HT-29 (cell line): ENCODE data around the gene TBCB. TPM values are rescaled to one million over a fixed set of nuclear protein-coding genes. Genes with fewer than 3 reads are reported as not detected.
"Not testable (repeated sequence)": the region's sequence is repeated elsewhere in the genome, so short reads cannot be mapped to it uniquely, and the experiment has no call there.

Source experiments
- DNase-seq: peaks from one replicate; pipeline ENCODE4 v3.0.0-alpha.2; 2015; ENCODE audit warnings: low spot score
- total RNA-seq: library from RNA; depleted of rRNA; stranded (reverse); fragments of >200 nt; shearing (Covaris generic); gene quantifications from 2 replicates; pipeline ENCODE4 v1.2.3, GENCODE V29; 2014

TBCB gene
- total RNA-seq, 1 experiment from 2014 or later, result 420 TPM

DNA sequence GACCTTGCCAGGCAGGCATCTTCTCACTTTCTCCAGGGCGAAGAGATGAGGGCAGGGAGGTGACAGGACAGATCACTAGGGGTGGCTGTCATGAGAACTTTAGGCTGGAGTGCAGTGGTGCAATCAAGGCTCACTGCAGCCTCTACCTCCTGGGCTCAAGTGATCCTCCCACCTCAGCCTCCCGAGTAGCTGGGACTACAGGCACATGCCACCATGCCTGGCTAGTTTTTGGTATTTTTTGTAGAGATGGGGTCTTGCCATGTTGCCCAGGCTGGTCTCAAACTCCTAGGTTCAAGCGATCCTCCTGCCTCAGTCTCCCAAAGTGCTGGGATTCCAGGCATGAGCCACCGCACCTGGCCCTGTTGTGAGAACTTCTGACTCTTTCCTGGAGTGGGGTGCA, 19.6 kb downstream of the TBCB start:
- not testable (repeated sequence) for DNase-seq

DNA sequence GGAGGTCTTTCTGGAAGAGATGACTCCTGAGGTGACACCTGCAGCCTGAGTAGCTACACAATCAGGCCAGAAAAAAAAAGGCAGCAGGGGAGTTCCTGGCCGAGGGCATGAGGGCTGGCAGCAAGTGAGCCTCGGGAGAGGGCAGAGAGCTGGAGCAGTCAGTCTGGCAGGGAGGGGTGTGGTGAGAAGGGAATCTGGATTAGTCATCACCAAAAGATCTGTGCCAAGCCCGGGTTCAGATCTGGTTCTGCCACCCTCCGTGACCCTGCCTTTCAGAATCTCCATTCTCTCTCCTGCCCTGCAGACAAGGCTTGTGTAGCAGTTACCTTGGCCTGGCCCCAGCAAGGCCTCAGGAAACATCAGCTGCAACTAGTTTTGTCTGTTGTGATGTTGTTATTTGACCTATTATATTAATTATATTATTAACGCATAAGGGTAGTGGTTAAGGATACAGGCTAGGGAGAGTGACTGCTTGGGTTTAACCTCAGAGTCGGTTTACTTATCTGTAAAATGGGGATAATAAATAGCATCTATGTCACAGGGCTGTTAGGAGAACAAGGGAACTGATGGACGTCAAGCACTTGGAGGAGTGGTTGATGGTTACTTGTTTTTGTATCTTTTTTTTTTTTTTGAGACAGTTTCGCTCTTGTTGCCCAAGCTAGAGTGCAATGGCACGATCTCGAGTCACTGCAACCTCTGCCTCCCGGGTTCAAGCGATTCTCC, 21.9 kb downstream of the TBCB start:
- peak; percentile 95 for DNase-seq

GRCh38 chr19:36139120-36139472, 23.8 kb downstream of the TBCB start:
- DNase-seq, result no peak

DNA sequence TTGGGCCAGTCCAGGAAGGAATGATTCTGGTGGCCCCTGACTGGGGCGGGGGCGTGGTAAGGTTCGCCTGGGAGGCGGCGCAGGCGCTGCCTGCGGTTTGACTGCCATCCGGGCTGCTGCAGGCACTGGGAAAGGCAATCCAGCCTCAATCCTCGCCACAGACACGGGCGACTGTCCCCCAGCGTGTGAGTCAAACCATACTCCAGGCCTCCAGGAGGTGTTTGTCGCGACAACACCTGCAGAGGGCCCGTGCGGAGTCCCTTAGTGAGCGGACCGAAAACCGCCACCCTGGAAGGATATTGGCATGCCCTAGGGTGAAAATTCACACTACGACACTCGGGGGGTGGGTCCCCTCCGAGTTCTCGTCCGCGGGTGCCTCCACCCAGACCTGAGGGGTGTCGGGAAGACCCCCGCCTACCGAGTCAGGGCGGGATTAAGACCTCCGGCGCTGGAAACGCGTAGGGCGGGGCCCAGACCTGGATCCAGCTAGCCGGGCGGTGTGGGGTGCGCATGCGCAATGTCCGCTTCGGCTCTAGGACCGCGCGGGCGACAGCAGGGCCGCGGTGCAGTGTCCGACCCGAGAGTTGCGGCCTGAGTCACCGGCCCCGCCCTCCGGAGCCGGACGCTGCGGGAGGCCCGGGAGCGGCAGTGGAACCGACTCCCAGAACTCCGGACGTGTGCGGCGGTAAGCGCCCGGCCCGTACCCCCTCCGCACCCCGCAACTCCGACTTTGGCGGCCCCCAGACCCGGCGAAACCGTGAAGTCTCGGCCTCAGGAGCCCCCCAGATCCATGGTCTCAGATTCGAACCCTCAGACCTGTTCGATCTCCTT, 24.4 kb downstream of the TBCB start, which contains the start of gene CAPNS1:
TSS of gene CAPNS1 (plus strand) at position 594 of the 831 bp plus-strand sequence. CDS start 946 bp downstream, outside the sequence.
- DNase-seq, result peak; percentile 100

GRCh38 chr19:36140304-36141038, 25.2 kb downstream of the TBCB start:
- DNase-seq, result peak; percentile 65

DNA sequence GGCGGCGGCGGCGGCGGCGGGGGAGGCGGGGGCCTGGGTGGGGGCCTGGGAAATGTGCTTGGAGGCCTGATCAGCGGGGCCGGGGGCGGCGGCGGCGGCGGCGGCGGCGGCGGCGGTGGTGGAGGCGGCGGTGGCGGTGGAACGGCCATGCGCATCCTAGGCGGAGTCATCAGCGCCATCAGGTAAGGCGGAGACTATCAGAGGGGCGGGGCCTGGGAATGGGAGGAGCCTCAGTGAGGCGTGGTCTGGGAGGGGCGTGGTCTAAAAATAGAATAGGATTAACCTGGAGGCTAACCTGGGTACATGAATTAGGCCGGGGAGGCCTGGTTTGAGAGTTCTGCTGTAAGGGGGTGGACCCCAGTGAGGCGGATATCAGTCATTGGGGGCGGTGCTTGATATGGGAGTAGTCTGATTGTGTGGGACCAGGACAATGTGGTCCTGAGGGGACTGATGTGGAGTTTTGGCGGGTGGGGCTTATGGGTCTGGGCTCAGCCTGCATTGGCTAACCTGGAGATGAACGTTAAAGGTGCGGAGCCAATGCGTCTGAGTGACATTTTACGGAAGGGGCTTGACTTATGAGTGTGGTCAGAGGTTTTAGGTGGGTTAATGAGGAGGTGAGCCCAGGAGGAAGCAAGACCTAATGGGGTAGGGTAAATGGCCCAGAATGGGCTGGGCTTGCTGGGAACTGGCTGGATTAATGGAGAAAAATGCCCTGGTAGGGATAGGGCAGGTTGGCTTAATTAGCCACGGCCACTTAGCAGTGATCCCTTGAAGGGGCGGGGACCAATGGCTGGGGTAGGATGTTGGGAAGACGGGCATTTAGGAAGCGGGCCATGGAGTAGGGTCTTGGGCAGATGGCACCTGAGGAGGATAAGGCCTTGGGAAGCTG, 26.0 kb downstream of the TBCB start:
- DNase-seq, result peak; percentile 99

DNA sequence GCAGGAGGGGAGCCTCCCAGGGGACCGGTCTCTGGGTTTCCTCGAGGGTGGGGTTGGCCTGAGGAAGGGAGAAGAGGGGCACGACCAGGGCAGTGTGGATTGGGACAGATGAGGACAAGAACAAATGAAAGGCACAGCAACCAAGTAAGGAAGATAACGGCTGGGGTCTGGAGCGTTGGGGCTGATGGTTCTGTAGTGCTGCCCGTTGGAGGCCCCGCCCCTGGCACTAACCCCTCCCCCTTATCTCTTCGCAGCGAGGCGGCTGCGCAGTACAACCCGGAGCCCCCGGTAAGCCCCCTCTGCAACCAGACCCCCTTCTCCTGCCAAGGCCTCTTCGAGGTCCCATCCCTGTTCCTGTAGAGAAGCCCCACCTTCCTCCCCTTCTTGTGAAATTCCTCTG, 26.8 kb downstream of the TBCB start:
- no peak for DNase-seq

DNA sequence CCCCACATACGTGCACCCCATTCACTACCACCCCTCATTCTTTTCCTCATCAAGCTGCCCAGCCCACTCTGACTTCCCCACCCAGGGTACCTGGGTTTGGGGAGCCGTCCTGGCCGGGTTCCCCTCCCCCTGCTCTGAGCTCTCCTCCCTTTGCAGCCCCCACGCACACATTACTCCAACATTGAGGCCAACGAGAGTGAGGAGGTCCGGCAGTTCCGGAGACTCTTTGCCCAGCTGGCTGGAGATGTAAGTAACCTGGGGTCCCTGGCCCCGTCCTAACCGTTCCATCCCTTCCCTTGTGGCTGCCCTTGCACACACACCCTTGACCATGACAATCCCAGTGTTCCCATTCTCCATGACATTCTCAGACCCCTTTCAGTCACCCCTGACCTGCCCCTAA, 27.2 kb downstream of the TBCB start:
- DNase-seq, result no peak

- DNase-seq, result no peak
These were observed 29.4 kb downstream of the TBCB start for GRCh38 chr19:36144624-36145023.

- no peak for DNase-seq
These were observed 34.6 kb downstream of the TBCB start for GRCh38 chr19:36149673-36150406.

GRCh38 chr19:36150586-36150985, 35.3 kb downstream of the TBCB start:
- no peak for DNase-seq

DNA sequence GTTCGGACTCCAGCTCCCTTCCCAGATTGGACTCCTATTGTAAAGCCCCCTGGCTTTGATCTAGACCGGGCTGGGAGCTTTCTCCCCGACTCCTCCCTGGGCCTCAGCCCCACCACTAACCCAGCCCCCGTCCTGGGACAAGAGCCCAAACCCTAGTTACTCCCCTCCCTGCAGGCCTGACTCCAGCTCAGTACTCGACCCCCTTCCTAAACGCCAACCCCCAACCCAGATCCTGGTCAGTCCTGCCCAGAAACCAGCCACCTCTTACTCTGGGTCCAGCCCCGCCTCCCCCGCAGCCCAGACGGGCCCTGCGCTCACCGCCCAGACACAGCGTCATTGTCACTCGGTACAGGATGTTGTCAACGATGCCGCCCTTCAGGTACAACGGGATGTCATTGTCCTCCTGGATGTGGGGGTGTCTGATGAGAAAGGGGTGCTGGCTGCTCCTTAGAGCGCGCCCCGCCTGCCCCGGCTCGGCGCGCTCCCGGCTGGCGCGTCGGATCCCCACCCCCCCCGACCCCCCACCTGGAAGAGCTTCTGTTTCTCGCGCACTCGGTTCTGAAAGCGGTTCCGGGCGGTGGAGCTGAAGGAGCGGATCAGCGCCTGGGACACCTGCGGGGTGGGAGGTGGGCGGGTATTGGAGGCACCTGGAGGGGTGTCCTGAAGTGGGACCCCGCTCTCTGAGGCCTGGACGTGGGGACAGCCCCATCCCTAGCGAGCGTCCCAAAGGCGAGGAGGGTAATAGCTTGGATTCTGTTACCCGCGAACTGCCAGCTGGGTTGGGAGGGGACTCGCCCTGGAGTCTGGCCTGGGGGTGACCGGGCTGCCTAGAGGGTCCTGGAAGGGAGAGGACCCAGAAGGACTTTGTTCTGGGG, 36.1 kb downstream of the TBCB start:
- DNase-seq, result no peak

- no peak for DNase-seq
These were observed 36.7 kb downstream of the TBCB start for GRCh38 chr19:36152019-36152351.

GRCh38 chr19:36152352-36153091, 37.3 kb downstream of the TBCB start, which contains the start of gene COX7A1:
Gene COX7A1, minus strand, starts transcription at chr19:36152447. Its CDS starts 40 bp downstream, at chr19:36152407.
- DNase-seq, result no peak

- no peak for DNase-seq
These were observed 37.9 kb downstream of the TBCB start for GRCh38 chr19:36153126-36153525.

- DNase-seq, result no peak
These were observed 45.7 kb downstream of the TBCB start for GRCh38 chr19:36160821-36161596.

DNA sequence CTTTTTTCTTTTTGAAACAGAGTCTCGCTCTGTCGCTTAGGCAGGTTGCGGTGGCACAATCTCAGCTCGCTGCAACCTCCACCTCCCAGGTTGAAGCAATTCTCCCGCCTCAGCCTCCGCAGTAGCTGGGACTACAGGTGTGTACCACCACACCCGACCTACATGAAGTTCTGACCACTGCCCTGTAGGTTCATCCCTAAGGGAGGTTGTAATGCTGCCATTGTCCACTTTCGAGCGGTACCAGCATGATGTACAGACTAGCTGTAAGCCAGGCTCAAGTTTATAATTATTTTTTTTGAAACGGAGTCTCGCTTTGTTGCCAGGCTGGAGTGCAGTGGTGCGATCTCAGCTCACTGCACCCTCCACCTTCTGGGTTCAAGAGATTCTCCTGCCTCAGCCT, 48.5 kb downstream of the TBCB start:
- no peak for DNase-seq
